ENCODE measurements around the gene CALY.
A peak's percentile ranks its signal among the peaks of the same experiment; 100 is the strongest.

Gene CALY

DNA sequence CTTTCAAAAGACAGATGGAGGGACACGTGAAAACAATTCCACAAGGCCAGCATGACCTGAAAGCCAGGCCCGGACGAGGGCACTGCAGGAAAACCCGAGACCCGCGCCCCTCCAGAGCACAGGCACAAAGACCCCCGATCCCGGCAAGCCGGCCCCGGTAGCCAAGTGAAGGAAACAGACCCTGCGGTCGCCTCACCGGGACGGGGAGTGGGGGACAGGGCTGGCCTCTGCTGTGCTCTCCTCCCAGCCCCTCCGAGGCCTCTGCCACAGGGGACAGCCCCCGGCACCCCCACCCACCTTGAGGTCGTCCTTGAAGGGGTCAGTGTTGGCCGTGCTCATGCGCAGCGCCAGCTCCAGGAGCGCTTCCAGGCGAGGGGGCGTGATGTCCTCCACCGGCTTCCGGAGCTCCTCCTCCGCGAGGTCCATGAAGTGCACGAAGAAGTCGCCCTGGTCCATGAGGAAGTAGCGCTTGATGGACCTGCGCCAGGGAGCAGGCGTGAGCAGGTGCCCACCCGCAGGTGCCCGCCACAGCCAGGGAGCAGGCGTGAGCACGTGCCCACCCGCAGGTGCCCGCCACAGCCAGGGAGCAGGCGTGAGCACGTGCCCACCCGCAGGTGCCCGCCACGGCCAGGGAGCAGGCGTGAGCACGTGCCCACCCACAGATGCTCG is 48.7 kb downstream of the CALY start:
- no peak for DNase-seq (ENCODE audit: low read depth)

GRCh38 chr10:133286366-133286765 is 50.3 kb downstream of the CALY start:
- DNase-seq (ENCODE audit: low read depth), result no peak

GRCh38 chr10:133285217-133285616 is 51.5 kb downstream of the CALY start:
- no peak for DNase-seq (ENCODE audit: low read depth)

- no peak for DNase-seq (ENCODE audit: low read depth)
Observed at GRCh38 chr10:133283931-133284330, 52.8 kb downstream of the CALY start.

GRCh38 chr10:133282846-133283390 is 53.8 kb downstream of the CALY start:
- no peak for DNase-seq (ENCODE audit: low read depth)

- DNase-seq (ENCODE audit: low read depth), result no peak
Observed at GRCh38 chr10:133281628-133282372, 54.9 kb downstream of the CALY start.

GRCh38 chr10:133281084-133281483 is 55.6 kb downstream of the CALY start:
- DNase-seq (ENCODE audit: low read depth), result no peak

- no peak for DNase-seq (ENCODE audit: low read depth)
Observed at GRCh38 chr10:133280391-133281059, 56.2 kb downstream of the CALY start.

GRCh38 chr10:133279326-133280226 is 57.1 kb downstream of the CALY start:
- no peak for DNase-seq (ENCODE audit: low read depth)

DNA sequence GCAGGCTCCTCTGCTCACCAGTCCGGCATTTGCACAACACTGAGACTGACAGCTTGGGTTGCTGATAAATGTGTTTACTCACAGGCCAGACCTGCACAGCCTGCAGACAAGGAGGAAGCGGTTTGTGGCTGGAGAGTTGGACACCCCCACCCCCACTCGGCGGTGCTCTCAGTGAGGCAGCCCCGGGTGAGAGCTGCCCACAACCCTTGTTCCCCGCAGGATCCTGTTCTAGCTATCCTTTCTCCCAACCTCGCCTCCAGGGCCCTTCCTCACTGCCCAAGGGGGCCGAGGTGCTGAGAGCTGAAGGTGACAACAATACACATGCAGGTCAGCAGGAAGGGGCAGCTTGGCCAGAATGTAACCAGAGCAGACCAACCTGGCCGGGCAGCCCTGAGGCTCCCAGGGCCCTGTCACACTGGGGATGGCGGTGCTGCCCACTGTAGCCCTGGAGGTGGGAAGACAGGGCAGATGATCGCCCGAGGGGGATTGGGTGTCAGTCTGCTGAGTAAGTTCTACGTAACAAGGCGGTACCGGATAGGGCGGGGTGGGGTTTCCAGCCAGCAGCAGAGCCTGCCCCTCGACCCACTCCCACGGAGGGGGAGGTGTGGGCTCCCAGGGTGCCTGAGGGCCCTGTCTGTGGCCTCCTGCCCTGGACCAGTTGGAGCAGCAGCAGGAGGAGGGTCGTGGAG is 58.0 kb downstream of the CALY start:
- DNase-seq (ENCODE audit: low read depth), result peak; percentile 80

- DNase-seq (ENCODE audit: low read depth), result no peak
Observed at GRCh38 chr10:133277993-133278576, 58.6 kb downstream of the CALY start.

DNA sequence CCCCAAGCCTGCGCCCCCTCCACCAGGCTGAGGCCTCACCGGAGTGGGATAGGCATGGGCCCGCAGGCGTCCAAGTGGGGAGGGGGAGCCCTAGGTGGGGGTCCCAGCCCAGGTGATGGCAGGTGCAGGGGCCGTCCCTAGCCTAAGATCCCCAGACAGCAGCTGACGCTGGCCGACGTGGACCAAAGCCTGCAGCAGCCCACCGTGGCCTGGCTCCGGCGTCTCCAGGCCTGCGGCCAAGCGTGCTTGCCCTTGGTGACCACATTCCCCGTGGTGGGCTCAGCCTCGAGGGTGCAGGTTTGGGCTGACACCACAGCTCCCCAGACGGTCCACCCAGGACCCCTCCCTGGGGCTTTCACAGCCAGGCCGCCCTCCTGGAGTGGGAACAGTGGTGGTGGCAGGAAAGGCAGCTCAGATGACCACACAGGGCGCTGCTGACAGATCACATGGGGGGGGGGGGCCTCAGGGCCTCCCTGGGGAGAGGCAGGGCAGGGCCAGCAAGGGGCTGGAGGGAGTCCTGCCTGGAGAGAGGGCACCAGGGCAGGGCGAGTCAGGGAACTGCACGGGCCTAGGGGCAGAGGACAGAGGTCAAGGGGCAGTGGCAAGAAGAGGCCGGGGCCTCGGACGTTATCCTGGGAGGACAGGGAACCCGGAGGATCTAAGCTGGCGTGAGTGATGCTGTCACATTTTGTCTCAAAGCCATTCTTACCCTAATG is 59.3 kb downstream of the CALY start:
- no peak for DNase-seq (ENCODE audit: low read depth)

- no peak for DNase-seq (ENCODE audit: low read depth)
Observed at GRCh38 chr10:133276435-133277201, 60.1 kb downstream of the CALY start, which contains the start of gene ADAM8. Gene ADAM8, minus strand, starts transcription at chr10:133276868. Its CDS starts 51 bp downstream, at chr10:133276817.

DNA sequence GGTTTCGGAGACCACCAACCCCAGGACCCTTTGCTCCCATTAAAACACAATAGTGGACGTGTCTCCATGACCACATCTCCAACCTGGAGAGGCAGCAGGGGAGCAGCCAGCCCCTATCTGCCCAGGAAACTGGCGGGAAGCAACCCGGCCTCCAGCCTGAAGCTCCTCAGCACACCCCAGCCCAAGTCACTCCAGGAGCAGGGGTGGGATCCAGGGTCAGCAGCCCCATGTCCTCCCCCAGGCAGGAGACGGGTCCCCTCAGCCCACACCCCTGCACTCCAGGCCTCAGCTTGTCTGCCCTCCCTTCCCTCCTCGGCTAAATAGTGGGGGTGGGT is 60.6 kb downstream of the CALY start:
- DNase-seq (ENCODE audit: low read depth), result no peak

DNA sequence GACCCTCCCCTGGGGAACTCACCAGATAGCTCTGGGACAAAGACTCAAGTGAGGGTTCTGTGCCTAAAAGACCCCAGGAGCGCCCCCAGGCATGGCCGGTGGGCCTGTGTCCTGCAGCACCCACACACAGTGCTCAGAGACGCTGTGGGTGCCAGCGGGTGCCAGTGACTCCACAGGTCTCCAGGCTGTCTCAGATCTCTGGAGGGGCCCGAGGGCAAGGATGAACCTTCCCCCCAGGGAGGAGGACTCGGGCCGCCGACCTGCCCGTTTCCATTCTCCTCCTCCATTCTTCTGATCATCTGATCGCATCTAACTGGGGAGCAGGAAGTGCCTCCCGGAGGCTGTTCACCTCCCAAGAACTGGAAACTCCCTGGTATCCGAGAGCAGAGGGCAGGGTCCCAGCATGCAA is 61.0 kb downstream of the CALY start:
- no peak for DNase-seq (ENCODE audit: low read depth)

DNA sequence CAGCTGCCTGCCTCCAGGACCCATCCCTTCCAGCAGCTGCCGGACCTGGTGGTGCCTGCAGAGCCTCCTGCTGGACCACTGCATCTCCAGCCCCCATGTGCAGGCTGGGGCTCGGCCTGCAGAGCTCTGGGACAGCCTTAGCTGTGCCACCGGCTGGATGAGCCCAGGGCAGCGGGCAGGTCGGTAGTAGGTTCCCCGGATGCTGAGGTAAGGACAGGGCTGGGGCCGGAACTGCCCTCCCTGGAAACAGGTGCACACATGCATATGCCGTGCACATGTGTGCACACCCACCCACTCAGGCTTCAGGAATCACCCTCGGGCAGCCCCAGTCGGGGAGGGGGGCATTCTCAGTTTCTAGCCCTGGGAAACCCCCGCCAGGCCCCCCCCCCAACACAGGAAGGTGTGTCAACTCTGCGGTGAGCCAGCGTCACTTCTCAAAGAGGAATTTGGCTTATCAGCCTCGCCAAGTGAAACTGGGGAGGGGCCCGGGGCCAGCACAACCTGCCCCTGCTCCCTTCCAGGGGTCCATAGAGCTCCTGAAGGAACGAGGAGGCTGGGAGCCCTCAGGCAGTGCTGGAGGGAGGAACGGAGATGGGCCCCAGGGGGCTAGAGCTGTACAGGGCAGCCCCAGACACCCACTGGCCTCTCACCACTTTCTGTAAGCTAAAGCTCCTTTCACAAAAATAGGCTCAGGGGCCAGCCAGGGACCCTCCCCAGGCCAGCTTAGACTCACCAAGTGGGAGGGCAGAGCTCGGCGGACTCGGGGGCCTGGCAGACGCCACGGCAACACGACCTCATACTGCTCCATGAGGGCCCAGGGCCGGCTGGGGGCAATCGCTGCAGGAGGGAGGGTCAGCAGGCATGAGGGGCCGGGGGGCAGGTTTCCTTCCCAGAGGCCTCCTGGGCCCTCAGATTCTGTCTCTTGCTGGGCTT is 61.7 kb downstream of the CALY start:
- DNase-seq (ENCODE audit: low read depth), result no peak

All from iris pigment epithelial cell (primary cell).